ENCODE data around the gene SLC19A1. TPM values are rescaled to one million over a fixed set of nuclear protein-coding genes. Genes with fewer than 3 reads are reported as not detected.

SLC19A1 gene
- total RNA-seq, 1 donor from 2014 or later = 19.3 TPM

DNA sequence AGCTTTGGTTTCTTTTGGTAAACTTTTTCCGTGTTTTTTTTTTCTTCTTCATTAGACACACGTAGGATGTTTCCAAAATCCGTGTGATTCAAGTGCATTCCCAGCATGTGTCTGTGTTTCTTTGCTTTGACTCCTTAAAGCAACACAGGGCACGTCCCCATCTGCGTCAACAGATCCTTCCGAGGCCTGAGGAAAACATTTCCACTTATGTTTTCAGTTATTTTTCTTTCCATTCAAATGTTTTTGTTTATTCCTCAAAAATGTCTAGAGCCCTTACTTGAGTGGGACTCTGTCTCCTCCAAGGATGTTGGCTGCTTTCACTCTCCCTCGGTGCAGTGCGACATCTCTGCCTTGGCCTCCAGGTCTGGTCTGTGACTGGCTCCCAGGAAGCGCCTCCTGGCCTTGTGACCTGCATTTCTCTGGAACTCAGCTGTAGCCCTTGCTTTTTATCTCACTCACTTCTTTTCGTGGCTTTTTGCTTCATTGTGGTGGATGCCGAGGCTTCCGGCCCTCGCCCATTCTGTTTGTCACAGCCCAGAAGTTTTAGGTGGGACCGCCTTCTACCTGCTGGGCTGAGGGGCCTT is 31.3 kb upstream of the SLC19A1 start:
- TF ChIP-seq, protein P1, sequence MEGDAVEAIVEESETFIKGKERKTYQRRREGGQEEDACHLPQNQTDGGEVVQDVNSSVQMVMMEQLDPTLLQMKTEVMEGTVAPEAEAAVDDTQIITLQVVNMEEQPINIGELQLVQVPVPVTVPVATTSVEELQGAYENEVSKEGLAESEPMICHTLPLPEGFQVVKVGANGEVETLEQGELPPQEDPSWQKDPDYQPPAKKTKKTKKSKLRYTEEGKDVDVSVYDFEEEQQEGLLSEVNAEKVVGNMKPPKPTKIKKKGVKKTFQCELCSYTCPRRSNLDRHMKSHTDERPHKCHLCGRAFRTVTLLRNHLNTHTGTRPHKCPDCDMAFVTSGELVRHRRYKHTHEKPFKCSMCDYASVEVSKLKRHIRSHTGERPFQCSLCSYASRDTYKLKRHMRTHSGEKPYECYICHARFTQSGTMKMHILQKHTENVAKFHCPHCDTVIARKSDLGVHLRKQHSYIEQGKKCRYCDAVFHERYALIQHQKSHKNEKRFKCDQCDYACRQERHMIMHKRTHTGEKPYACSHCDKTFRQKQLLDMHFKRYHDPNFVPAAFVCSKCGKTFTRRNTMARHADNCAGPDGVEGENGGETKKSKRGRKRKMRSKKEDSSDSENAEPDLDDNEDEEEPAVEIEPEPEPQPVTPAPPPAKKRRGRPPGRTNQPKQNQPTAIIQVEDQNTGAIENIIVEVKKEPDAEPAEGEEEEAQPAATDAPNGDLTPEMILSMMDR (conservative IDR thresholded peaks at IDR 0.05; ENCODE audit: low read depth, low read length) = no peak
- DNase-seq (ENCODE audit: low read depth) = no peak
- H3K4me3 ChIP-seq (ENCODE audit: low read depth, low read length) = no peak overlapping the region

DNA sequence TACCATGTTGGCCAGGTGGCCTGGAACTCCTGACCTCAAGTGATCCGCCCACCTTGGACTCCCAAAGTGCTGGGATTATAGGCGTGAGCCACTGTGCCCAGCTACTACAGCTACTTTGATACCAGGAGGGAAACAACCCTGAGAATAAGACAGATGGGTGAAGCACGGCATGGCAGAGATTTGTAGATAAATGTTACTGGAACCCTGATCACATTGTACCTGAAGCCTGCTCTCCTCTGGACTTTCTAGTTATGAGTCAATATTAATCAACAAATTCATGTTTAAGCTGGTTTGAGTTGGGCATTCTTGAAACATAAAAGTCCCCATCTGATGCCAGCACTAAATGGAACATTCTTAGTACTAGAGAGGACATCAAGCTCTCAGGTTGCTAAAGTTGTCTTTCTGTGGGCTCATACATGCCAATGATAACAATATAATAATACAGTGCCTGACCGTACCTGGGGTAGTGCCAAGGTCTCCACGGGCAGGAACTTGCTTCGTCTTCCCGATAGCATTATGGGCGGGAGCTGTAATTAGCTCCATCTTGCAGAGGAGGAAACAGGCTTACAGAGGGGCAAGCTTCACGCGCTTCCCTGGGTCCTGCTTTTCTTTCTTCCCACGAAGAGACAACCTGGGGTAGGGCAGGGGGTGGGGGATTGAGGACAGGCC is 30.7 kb upstream of the SLC19A1 start:
- TF ChIP-seq, protein P1 (conservative IDR thresholded peaks at IDR 0.05; ENCODE audit: low read depth, low read length) = no peak
- no peak overlapping the region for H3K4me3 ChIP-seq (ENCODE audit: low read depth, low read length)
- no peak for DNase-seq (ENCODE audit: low read depth)

DNA sequence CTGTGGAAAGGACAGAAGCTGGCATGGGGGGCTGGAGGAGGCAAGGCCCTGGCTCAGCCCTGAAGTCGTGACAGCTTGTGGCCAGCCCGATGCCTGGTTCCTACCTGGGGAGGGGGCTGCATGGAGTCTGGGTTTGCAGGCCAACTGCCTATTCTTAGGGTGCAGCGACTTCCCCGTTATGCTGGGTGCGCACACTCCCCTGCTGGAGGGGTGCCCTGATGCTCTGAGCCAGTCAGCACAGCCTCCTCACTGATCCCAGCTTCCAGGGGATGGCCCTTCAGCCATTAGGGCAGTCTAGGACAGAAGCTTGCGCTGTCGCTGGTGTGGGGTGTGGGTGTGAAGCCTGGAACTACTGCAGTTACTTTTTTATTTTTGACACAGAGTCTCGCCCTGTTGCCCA is 30.0 kb upstream of the SLC19A1 start:
- DNase-seq (ENCODE audit: low read depth) = no peak
- no peak overlapping the region for H3K4me3 ChIP-seq (ENCODE audit: low read depth, low read length)

DNA sequence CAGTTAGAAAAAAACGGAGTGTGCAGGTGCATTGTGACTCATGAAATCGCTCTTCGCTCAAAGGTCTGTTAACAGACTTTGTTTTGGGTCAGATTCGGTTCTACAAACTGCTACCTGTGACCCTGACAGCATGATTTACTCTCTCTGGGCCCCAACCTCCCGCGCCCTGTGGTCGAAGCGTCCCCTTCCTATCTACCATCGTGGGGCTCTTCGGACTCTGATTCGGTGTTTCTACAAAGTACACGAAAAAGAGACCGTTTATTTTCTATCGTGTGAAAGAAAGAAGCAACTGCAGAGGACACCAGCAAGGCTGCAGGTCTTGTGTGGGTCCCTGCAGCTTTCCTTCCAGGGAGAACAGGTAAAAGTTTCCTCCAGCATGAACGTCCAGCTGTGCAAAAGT is 29.4 kb upstream of the SLC19A1 start:
- no peak for DNase-seq (ENCODE audit: low read depth)
- TF ChIP-seq, protein P1 (conservative IDR thresholded peaks at IDR 0.05; ENCODE audit: low read depth, low read length) = no peak

More for the DNA sequence above, 30.0 kb upstream of the SLC19A1 start:
- TF ChIP-seq, protein P1 (conservative IDR thresholded peaks at IDR 0.05; ENCODE audit: low read depth, low read length) = no peak

DNA sequence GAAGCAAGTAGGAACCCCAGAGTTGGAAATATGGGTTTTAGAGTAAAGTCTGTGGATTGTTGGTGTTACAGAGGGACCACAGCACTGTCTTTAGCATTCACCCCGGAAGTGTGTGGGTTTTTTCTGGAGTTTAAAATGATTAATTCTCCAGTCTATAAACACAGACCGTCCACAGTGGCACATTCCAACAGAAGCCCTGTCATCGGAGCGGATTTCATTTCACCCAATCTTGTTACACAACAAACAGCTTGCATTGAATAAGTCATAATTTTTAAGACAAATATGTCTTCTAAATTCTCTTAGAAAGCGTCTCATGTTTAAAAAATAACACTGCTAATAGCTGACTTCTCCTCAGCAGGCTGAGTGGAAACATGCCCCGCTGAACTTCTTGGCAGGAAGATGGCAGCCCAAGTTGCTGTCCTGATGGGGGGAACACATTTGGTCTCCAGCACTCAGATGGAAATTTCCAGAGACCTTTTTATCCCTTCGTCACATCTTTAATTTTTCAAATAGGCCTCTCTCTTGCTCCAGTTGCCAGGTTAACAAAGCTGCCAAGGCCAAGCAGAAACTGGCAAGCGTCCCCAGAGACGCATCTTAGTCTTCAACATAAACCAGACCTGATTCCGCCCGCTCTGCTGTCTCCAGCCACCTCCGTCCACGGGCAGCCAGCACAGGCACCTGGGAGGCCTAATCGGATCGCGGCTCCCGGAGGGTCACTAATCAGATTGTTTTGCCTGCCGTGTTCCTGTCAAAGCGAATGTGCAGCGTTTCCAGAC is 28.8 kb upstream of the SLC19A1 start:
- no peak for DNase-seq (ENCODE audit: low read depth)
- TF ChIP-seq, protein P1 (conservative IDR thresholded peaks at IDR 0.05; ENCODE audit: low read depth, low read length) = no peak
- H3K4me3 ChIP-seq (ENCODE audit: low read depth, low read length) = no peak overlapping the region

More for the DNA sequence above, 29.4 kb upstream of the SLC19A1 start:
- no peak overlapping the region for H3K4me3 ChIP-seq (ENCODE audit: low read depth, low read length)

DNA sequence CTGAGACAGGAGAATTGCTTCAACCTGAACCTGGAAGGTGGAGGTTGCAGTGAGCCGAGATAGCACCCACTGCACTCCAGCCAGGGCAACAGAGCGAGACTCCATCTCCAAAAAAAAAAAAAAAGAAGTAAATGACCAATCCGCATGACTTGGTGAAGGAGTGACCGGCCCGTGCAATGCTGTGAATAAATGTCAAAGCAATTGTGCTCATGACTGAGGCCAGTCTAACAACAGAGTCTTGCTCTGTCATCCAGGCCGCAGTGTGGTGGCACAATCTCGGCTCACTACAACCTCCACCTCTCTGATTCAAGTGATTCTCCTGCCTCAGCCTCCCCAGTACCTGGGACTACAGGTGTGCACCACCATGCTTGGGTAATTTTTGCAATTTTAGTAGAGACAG is 27.8 kb upstream of the SLC19A1 start:
- no peak overlapping the region for H3K4me3 ChIP-seq (ENCODE audit: low read depth, low read length)
- TF ChIP-seq, protein P1 (conservative IDR thresholded peaks at IDR 0.05; ENCODE audit: low read depth, low read length) = no peak
- DNase-seq (ENCODE audit: low read depth) = no peak
